NCI-H2107 treated with DMSO at 0.1 percent for 48 hours (cell line): ENCODE measurements around the gene BACH1.

Experiments
- DNase-seq: peaks from one replicate; lab custom pipeline; 2025; ENCODE audit not compliant: unreplicated experiment; lab: John Stamatoyannopoulos, UW

Gene BACH1

DNA sequence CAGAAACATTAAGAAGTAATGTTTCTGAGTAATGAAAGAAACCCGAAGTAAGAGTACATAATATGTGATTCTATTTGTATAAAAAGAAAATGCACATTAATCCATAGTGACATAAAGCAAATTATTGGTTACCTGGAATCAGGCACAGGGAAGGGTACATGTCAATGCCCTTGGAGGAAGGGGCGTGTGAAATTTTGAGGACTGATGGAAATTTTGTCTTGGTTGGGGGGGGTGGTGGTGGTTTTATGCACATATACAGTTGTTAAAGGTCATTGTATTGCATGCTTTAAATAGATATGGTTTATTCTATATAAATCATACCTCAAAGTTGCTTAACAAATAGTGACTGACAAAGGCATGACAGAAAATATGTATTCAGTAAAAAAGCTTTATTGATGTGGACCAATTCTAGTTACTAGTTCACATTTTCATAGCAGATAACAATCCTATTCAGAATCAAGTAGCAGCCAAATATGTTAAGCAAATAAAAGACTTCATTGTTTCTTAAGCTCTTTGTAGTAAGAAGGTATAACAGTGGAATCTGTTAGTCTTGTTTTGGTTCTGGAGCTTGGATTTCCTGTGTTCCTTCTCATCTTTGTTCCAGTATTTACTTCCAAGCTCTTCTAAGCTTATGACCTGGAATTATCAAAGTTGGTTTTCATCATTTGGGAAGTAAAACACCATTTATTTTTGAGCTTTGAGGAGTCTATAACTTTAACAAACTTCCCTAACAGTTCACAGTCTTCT is 15.1 kb downstream of the BACH1 start:
- DNase-seq: no peak

DNA sequence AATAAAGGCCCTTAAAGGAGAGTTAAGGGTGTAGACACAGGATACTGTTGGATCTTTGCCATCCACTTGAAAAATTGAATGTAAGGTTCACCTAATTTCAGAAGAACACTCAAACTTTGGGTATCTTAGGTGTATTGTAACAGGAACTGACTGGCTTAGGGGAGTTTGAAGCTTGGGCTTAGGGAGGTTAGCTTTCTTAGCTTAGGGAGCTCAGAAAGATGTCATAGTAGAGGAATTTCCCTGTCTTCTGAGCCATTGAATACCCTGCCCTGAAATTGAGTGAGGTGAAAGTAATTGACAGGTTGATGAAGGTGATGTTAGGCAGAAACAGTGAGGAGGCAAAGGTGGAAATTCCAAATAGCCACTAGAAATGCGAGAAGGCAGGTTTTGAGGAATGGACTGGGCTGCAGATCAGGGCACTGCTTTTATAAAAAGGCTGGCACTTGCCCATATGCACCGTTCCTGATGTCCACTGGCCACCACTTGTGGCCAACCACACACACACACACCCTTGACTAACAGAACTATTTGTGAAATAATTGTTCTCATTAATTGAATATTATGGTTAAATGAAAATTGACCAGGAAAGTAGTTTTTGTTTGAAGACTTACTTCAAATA is 16.5 kb downstream of the BACH1 start:
- no peak for DNase-seq

DNA sequence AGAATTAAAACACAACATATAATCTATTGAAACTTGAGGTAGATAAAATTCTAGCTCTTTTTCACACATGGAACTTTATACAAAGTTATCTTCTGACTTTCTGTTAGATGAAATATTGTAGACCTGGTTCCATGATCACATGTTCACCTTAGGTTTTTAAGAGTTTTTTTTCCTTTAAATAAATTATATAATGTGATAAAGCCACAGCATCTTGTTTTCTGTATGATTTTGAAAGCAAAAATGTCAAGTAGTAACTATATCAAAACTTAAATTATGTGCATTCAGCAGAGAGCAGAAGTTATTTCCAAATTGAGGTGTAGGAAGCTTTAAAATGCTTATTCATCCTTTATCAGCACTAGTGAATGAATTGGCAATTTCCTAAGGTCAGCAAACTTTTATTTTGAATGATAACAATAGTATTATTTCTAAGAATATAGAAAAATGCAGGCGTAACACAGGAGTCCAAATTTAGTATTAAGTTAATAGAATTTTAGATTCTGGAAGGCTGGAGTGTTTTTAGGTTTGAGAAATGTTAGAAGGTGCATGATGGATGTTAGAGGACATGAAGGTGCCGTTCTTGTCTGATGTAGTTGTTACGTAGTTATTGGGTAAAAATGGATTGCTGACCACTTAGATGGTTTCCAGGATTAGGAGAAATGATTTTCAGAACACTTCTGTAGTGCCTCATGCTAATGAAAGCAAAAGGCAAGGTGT is 17.5 kb downstream of the BACH1 start:
- DNase-seq: no peak

DNA sequence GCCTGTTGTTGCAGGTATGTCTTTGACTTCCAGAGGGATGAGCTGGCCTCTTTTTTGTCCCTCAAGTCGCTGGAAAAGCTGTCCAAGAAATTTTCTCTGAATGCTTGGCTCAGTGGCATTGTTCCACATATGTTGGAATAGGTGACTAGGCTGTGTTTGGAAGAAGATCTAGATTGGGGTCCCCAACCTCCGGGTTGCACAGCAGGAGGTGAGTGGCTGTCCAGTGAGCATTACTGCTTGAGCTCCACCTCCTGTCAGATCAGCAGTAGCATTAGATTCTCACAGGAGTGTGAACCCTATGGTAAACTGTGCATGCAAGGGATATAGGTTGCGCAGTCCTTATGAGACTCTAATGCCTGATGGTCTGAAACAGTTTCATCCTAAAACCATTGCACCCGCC is 18.1 kb downstream of the BACH1 start:
- no peak for DNase-seq

DNA sequence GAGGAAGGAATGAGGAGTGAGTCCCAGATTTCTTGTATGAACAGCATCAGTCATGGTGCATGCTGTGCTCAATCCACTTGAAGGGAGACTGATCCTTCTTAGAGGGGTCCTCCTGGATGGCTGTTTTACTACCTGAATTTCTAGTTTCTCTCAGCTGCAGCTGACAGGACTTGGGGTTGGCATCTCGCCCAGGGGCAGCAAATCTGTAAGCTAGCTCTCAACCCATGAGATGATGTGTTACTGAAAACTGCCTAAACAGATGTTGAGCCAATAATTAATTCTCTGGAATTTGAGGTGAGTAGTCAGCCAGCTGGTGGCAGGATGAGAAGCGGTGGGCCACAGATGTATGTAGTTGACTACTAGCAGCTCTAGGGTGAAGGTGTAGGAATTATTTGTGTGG is 19.6 kb downstream of the BACH1 start:
- DNase-seq: no peak

DNA sequence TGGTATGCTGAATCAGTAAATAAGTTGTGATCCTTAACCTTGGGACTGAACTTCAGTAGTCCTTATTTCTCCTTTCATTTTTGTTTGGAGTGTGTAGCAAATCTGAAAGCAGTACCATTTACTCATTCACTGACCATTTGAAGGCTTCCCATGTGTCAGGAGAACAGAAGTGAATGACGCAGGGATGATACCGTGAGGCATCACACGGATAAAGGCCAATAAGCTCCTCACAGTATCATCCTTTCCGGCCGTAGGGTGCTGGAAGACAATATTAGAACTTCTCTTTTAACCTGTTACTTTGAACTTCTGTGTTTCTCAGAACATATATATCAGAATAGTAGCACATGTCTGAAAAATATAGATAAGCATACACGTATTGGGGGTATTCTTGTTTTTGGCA is 21.3 kb downstream of the BACH1 start:
- DNase-seq: no peak

DNA sequence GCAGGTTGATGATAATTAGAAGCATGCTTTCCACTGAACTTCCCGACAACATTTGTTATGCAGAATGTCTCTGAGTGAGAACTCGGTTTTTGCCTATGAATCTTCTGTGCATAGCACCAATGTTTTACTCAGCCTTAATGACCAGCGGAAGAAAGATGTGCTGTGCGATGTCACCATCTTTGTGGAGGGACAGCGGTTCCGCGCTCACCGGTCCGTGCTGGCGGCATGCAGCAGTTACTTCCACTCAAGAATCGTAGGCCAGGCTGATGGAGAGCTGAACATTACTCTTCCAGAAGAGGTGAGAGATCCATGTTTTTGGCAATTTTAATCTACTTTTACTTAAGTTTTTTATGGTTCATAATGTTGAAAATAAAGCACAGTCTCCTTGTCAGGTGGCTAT is 22.5 kb downstream of the BACH1 start:
- no peak for DNase-seq

DNA sequence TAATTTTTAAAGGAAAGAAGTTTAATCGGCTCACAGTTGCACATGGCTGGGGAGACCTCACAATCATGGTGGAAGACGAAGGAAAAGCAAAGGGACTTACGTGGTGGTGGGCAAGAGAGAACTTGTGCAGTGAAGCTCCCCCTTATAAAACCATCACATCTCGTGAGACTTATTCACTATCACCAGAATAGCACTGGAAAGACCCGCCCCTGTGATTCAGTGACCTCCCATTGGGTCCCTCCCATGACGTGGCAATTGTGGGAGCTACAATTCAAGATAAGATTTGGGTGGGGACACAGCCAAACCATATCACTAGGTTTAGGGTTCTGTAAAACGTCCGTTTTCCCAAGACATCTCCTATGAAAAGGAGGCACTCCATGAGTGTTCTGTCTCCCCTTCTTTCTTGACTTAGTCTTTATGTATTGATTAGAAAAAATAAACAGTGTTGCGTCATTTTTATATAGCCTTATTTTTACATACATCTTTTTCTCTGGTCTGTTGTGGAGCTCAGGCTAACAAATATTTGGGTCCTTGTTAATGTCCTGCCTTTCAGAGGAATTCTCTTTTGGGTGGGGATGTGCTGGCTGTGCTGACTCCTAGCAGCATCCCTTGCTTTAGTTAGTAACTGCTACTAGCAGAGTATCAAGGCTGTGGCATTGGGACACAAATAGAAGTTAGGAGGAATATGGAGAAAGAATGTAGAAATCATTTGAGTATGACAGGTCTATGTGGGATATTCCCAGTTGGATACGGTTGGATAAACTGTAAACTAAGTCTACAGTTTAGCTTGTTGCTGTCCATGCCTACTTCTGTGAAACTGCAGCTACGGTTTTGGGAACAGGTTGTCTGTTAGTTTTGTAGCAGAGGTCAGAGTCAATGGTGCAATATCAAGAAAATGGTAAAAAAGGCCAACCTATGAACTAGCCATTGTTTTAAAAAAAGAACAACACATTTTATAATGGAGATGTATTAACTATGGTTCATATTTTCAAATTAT is 23.5 kb downstream of the BACH1 start:
- no peak for DNase-seq

DNA sequence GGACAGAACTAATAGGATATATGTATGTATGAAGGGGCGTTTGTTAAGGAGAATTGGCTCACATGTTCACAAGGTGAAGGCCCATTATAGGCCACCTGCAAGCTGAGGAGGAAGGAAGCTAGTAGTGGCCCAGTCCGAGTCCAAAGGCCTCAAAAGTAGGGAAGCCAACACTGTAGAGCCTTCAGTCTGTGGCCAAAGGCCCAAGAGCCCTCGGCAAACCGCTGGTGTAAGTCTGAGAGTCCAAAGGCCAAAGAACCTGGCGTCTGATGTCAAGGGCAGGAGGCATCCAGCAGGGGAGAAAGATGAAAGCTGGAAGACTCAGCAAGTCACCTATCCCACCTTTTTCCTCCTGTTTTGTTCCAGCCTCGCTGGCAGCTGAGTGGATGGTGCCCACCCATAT is 24.5 kb downstream of the BACH1 start:
- DNase-seq: no peak

DNA sequence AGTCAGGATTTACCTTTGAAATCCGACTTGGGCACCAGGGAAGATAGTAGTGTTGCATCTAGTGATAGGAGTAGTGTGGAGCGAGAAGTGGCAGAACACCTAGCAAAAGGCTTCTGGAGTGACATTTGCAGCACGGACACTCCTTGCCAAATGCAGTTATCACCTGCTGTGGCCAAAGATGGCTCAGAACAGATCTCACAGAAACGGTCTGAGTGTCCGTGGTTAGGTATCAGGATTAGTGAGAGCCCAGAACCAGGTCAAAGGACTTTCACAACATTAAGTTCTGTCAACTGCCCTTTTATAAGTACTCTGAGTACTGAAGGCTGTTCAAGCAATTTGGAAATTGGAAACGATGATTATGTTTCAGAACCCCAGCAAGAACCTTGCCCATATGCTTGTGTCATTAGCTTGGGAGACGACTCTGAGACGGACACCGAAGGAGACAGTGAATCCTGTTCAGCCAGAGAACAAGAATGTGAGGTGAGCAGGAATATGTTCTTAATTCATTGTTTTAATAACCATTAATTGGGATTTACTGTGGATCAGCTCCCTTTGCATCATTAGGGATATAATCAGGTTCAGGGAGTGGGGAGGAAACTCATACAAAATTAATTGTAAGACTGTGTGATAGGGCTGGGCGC is 28.3 kb downstream of the BACH1 start:
- DNase-seq: no peak

DNA sequence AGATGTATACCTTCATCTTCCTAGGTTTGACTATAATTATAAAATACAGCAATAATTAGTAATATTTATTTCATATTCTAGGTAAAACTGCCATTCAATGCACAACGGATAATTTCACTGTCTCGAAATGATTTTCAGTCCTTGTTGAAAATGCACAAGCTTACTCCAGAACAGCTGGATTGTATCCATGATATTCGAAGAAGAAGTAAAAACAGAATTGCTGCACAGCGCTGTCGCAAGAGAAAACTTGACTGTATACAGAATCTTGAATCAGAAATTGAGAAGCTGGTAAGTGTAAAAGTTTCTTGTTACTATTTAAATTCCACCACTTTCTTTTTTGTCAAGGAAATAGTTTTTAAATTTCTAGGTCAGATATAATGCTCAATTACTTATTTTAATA is 30.7 kb downstream of the BACH1 start:
- no peak for DNase-seq

DNA sequence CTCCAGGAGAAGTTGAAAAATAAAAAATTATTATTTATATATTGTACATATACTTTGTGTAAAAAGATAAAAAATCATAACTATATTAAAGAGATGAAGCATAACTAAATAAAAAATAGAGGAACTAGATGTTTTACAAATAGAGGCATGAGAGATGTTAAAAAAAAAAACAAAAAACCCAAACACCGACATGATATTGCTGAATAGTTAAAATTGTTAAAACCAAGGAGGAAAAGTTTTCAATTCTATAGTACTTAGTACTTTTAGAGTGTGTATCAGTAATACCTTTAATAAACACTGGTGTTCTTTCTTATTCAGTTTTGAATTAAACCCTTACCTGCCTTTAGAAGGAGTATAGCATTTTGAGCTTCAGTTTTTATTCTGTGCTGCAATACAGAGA is 32.1 kb downstream of the BACH1 start:
- no peak for DNase-seq

DNA sequence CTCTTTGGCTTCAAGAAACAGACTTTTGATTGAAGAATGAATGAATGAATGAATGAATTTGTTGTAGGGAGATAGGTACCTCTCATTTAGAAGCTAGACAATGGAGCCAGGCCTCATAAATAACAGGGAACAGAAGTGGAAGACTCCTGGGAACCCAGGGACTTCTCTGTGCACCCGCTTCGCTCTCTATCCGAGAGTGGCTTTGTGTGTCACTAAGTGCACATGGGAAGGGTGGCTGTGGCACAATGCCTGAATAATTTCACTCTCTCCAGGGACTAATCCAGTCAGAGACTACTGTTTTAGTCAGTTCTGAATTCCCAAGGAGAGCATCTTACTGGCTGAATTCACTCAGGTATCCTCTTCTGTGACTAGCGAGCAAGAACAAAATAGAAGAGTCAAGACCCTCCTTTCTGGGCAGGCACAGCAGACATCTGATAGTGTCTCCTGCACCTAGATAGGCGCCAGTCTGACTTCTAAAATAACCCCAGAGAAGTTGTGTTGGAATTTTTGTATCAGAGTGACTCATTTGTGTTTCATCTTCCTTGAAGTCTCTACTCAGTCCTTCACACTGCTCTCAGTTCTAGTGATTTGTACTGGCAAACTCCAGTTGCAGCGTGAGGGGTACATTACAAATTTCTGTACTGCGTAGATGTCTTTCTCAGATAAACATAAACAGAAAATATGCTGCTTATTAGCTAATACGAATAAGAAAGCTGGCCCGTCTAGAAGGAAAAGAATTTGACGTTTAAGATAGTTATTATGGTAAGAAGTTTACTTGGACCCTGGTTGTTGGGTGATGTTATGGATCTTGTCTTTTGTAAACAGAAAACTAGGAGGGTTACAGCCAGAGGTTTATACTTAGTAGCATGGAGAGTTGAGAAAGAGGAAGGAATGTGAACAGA is 34.0 kb downstream of the BACH1 start:
- DNase-seq: no peak

DNA sequence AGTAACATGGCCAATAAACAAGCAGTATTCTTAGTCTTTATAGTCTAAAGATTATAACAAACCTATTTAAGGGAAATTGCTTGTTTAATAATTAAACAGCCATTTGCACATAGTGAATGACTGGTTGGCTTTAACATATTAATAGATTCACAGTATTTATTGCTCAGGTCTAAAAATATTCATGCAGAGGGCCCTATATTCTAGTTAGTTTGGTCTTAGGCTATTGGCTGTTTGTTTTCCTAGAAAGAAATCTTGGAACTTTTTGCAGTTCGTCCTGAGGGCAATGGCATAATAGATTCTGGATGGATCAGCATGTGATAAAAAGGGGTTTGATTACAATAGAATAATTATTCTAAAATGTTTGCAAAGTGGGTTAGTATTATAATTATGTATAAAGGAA is 34.7 kb downstream of the BACH1 start:
- no peak for DNase-seq

DNA sequence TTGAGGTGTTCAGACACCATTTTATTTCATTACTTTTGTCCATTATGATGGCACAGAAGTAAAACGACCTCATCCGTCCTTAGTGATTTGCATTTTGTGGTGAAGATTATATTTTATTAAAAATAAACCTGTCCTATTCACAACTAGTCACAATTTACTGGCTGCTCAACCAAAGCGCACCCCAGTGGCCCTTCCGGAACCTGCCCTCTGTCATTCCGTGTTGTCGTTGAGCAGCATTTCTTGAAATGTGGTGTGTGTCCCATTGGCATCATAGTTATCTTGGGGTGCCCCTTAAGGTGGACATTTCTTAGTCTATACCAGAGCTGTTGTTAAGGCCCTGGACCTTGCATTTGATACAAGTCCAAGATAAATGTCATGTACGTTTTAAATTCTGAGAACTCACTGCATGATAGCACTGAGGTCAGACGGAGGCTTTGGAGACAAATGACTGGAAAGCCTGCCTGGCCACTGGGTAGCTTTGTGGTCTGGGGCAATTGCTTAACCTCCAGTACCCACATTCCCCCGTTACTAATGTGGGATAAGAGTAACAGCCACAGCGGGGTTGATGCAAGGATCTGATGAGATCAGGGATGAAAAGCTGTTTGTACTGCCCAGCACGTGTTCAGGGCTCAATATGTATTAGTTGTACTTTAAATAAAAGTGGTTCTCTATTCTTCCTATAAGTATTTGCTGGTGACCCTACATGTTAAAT is 36.2 kb downstream of the BACH1 start:
- DNase-seq: no peak

DNA sequence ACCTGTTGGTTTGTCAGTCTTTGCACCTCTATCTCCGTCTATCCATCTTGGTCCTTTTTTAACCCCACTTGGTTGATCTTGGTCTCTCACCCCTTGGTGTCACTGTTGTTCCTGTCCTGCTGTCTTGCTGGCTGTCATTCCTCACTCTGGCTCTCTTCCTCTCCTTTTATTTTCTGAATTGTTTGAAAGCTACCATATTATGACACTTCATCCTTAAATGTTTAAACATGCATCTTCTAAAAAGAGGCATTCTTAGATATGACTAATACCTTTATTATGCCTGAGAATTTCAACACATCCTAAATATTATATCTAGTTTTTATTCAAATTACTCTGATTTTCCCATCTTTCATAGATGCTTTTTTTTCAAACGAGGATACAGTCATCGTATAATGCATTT is 37.0 kb downstream of the BACH1 start:
- no peak for DNase-seq

DNA sequence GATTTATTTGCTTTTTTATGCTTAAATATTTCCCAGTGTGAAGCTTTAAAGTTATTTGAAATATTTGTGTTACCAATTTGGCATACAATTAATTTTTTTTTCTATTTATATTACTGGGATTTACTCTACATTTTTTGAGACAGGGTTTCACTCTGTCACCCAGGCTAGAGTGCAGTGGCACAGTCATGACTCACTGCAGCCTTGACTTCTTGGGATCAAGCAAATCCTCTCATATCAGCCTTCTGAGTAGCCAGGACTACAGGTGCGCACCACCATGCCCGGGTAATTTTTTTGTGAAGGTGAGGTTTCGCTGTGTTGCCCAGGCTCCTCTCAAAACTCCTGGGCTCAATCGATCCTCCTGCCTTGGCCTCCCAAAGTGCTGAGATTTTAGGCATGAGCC is 39.5 kb downstream of the BACH1 start:
- DNase-seq: no peak

DNA sequence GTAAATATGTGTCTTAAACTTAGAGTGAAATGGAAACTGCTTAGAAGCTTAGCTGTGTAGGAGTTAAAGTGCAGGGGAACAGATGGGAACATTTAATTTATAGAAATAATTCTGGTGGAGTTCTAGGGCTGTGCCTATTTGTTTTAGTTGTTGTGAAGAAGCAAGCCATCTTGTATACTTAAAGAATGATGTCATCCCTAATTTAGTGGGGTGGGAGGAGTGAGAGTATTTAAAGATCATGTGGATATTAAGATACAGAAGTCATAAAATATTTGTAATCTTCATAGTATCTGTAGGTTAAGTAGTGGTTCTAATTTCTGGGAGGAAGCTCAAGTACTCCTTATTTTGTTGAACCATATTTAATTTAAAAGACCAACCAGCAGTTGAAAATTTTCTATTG is 41.5 kb downstream of the BACH1 start:
- no peak for DNase-seq

DNA sequence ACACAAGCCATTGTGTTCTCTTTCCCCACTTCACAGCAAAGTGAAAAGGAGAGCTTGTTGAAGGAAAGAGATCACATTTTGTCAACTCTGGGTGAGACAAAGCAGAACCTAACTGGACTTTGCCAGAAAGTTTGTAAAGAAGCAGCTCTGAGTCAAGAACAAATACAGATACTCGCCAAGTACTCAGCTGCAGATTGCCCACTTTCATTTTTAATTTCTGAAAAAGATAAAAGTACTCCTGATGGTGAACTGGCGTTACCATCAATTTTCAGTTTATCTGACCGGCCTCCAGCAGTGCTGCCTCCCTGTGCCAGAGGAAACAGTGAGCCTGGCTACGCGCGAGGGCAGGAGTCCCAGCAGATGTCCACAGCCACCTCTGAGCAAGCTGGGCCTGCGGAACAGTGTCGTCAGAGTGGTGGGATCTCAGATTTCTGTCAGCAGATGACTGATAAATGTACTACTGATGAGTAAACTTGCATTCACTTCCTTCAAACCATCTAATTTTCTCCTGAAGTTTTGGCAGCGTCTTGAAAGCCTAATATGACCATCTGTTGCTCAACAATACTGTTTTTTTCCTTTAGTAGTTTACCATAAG is 43.7 kb downstream of the BACH1 start:
- DNase-seq: no peak
